HG03039 (cell line): Measurements from ENCODE around the gene IFI30.
A peak's percentile ranks its signal among the peaks of the same experiment; 100 is the strongest.
"Not testable (repeated sequence)": the region's sequence is repeated elsewhere in the genome, so short reads cannot be mapped to it uniquely, and the experiment has no call there.

ENCODE experiments used
- ATAC-seq: cut with Tn5 transposase; IDR thresholded peaks from one replicate; pipeline ENCODE4 v1.9.1; 2021; ENCODE audit warnings: mild to moderate bottlenecking, moderate library complexity; ENCODE audit not compliant: unreplicated experiment

Gene IFI30

DNA sequence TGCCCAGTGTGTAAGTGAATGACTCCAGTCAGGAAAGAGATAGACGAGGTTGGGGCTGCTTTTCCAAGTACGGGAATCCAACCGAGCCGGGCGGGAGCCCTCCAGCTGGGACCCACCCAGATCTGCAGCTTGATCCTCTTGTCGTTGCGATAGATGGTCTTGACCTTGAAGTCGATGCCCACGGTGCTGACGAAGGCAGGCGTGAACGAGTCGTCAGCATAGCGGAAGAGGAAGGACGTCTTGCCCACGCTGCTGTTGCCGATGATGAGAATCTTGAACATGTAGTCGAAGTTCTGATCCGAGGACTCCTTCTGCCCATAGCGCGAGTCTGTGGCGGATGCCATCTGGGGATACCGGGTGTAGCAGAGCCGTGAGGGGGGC lies 28.8 kb downstream of the IFI30 start:
- no peak for ATAC-seq

DNA sequence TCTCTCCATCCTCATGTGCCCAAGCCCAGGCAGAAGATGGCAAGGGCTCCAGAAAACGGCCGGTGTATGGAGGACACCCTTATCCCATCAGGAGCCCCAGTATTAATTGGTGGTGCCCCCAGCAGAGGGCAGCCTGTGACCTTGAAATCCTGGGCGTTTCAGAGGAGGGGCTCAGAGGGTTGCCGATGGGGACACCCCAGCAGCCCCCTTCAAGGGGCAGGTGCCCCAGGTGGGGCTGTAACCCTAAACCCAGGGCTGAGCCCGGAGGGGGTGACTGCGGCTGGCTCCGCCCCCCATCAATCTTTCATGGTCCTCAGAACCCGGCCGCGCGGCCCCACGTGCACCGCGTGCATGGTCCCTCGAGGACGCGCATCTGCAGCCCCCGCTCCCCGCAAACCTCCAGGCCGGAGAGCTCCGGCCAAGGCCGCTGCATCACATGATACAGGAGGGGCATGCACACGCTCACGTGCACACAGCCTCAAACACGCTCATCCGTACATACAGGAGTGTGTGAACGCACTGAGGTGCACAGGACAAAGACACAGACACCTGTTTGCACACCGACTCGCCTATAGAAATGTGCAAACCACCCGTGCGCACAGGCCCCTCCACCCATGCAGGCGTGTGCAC lies 29.3 kb downstream of the IFI30 start:
- ATAC-seq = no peak

DNA sequence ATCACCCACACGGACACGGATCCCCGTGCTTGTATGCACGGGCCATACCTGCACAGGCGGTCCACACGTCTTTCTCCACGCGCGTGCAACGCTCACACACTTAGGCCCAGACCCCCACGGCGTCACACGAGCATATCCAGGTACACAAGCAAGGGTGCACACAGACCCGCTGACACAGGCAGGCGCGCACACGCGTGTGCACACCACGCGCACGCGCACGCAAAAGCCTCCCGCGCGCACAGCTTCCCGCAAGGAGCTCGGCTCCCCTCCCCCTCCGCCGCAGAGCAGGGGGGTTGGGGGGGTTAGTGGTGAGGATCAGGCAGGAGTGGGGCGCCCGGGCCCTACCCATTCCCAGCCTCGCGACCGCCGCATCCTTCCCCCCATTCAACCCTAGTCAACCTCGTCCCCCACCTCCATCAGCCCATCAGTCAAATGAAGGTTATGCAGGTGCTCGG lies 29.8 kb downstream of the IFI30 start:
- ATAC-seq = no peak

GRCh38 chr19:18203863-18204393 lies 30.3 kb downstream of the IFI30 start, which contains the start of gene RAB3A:
Gene RAB3A (minus strand): TSS chr19:18204042. CDS start chr19:18202740, 1,302 bp downstream.
- peak; percentile 91 for ATAC-seq

- ATAC-seq = peak; percentile 13
These were observed 31.0 kb downstream of the IFI30 start for GRCh38 chr19:18204394-18205199.

- ATAC-seq = no peak
These were observed 31.7 kb downstream of the IFI30 start for GRCh38 chr19:18205200-18205892.

GRCh38 chr19:18206018-18206417 lies 32.4 kb downstream of the IFI30 start:
- no peak for ATAC-seq

DNA sequence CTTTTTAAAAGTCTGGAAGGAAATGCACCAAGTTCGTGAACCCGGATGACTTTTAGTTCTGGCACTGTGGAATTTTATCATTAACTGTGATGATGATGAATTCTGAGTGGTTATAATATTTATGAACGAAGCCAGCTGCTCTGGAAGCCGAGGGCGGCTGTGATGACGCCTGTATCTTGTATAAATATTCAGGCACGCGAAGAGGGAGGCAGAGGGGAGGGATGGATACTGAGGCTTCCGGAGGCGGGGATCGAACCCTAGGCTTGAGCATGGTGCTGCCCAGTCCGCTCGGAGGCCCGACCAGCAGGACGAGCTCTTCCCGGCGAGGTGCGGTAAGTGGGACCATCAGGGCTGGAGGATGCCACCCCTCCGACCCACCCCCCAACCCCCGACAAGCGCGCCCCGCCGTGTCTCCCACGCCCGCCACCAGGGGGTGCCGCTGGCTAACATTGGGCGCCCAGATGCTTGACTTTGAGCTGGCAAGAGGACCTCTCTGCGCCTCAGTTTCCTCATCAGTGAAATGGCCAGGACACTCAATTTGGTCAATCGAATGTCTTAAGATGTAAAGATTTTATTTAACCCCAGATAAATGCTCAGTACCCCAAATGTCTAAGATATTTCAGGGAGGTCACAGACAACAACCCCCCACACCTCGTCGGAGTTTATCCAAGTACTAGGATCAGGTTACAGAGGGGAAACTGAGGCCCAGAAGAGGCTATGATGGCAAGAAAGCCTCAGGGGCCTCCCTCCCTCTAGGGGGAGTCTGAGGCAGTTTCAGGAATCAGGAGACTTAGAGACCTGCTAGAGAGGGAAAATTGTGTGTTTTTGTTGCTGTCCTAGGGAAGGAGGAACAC lies 34.7 kb downstream of the IFI30 start:
- no peak for ATAC-seq

GRCh38 chr19:18209912-18210311 lies 36.3 kb downstream of the IFI30 start:
- not testable (repeated sequence) for ATAC-seq

GRCh38 chr19:18211683-18212082 lies 38.1 kb downstream of the IFI30 start:
- ATAC-seq = no peak

- ATAC-seq = no peak
These were observed 41.3 kb downstream of the IFI30 start for GRCh38 chr19:18214779-18215433.

GRCh38 chr19:18216789-18217188 lies 43.2 kb downstream of the IFI30 start:
- ATAC-seq = no peak

DNA sequence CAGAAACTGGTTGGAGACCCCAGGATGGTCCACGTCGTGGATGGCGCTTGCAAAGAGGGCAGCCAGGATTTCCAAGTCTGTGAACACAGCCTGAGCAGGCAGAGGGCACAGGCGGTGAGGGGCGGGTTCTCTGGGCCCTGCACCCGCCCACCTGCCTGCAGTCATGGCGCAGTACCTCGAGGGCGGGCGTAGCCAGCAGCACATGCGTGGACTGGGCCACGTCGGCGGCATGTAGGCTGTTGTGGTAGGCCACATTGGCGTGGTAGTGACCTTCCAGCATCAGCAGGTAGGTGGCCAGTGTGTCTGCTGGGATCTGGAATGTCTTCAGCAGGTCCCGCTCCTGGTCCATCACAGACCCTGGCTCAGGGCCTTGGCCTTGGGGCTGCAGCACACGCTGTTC lies 44.5 kb downstream of the IFI30 start:
- ATAC-seq = no peak

DNA sequence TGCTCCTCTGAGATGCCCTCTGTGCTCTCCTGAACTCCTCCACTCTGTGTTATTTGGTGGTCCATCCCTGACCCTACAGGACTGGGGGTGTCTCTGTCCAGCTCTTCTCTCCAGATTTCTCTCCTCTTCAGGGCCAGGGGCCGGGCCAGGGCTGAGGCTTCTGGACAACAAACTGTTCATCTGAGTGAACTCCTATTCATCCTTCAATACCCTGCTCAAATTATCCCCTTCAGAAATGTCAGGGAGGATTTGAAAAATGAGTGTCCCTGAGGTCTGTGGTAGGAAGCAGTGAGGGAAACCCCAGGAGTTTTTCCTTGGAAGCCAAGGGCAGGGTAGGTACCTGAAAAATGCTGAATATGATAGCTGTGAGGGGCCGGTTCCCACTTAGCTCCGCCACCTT lies 45.0 kb downstream of the IFI30 start:
- no peak for ATAC-seq

- ATAC-seq = no peak
These were observed 46.5 kb downstream of the IFI30 start for GRCh38 chr19:18219911-18220631.

- no peak for ATAC-seq
These were observed 47.1 kb downstream of the IFI30 start for GRCh38 chr19:18220632-18221275.

GRCh38 chr19:18221815-18222725 lies 48.5 kb downstream of the IFI30 start:
- no peak for ATAC-seq
